Retina (tissue), 1 donor: Measurements from ENCODE around the gene GNA15.

ENCODE experiments used
- DNase-seq: peaks from one replicate; pipeline ENCODE4 v3.0.0-alpha.2; 2016

Gene GNA15

GRCh38 chr19:3121821-3122511 lies 13.9 kb upstream of the GNA15 start:
- DNase-seq: no peak

DNA sequence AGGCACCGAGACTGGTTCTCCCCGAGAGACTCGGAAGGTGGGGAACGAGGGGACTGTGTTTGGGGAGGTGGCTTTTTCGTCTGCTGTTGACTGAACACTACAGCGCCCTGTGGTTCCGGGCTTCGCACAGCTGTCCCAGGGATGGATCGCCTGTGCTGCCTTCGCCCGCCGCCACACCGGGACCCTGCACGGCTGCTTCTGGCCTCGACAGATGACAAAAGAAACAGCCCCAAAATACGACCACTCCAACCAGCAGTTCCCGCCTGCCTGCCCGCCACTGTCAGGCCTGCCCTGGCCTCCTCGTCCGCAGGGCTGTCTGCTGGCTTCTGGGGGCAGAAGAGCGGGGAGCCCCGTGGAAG lies 13.3 kb upstream of the GNA15 start:
- no peak for DNase-seq

DNA sequence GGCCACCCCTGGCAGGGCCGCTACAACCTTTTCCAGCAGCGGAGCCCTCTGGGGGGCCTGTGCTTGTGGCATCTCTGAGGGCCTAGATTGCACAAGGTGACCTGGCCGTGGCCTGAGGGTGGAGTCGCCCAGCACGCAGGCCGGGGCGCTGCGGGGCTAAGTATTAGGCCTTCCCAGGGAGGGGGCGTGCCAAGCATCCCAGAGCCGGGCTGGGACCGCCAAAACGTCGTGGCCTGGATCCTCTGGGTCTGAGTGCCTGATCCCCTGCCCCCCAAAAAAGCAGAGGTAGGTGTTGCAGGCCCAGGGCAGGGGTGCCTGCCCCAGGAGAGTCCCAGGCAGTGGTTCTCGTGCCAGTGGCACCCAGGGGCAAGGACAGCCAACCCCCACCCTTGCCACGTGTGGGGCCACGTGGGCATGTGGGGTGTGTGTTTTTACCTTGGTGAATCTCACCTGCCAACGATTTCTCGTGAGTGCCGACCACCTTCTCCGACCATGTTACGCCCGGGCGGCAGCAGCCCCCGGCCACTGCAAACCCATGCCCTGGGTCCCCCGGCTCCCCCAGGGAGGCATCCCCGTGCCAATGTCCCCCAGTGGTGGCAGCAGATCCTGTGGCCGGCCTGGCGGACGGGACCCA lies 12.6 kb upstream of the GNA15 start:
- no peak for DNase-seq

DNA sequence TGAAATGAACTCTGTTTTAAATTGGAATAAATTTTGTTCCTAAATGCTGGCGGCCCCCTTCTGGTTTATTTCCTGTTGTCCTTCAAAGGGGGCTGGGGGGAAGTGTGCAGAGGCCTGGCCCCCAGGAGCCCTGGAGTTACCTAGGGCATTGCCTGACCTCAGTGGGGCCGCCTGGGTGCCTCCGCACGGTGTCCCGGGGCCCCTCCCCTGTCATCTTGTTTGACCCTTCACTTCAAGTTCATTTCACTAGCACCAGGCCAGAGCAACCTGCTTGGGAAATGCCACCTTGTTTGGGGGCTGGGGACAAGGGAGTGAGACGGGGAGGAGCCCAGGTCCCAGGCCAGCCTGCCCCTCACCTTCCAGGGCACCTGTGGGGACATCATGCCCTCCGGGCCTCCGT lies 11.9 kb upstream of the GNA15 start:
- no peak for DNase-seq

DNA sequence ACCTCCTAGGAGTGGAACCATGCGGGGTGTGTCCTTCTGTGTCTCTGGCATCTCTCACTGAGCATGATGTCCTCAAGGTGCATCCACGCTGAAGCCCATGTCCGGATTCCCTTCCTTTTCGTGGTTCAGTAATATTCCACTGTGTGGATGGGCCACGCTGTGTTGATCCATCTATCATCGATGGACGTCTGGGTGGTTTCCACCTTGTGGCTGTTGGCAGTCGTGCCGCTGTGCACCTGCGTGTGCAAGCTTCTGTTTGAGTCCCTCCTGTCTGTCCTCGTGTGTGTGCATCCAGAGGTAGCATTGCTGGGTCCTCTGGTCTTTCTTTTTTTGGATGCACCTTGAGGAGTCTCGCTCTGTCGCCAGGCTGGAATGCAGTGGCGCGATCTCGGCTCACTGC lies 11.2 kb upstream of the GNA15 start:
- DNase-seq: no peak

DNA sequence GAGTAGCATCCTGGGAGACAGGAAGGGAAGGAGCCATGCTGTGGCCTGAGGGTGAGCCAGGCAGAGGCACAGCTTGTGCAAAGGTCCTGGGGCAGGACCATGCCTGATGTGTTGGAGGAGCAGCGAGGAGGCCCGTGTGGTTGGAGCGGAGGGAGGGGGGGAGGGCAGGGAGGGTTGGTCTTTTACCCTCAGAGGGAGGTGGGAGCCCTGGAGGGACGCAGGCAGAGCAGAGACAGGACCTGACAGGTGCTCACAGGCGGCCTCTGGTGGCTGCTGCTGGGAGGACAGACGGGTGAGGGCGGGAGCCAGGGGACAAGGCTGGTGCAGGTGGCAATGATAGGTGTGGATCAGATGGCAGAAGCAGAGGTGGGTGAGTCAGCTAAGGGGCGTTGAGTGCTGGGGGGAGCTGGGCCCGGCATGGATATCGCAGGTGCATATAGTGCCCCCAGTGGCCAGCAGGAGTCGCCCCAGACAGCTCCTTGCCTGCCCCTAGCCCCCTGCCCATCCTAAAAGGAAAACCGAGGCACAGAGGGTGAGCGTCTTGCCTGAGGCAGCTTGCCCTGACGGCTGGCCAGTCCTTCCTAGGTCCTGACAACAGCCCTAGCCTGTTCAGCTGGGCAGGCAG lies 9.8 kb upstream of the GNA15 start:
- DNase-seq: peak; percentile 44

DNA sequence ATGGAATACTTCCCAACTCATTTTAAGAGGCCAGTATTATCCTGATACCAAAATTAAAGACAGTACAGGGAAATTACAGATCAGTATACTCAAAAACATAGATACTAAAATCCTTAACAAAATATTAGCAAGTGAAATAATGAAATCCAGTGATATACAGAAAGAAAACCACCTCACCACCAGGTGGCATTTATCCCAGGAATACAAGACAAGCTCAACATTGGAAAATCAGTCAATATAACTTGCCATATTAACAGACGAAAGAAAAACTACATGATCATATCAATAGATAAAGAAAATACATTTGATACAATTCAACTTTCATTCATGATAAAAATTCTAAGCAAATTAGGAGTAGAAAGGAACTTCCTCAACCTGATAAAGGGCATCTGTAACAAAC lies 6.7 kb upstream of the GNA15 start:
- no peak for DNase-seq

DNA sequence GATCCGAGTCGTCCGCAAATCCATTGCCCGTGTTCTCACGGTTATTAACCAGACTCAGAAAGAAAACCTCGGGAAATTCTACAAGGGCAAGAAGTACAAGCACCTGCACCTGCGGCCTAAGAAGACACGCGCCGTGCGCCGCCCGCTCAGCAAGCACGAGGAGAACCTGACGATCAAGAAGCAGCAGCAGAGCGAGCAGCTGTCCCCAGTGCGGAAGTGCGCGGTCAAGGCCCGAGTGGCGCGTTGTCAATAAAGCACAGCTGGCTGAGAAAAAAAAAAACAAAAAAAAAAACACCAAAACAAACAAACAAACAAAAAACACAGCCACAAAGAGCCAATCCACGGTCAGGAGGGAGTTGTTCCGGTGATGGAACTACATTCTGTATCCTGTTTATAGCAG lies 4.7 kb upstream of the GNA15 start:
- DNase-seq: no peak

GRCh38 chr19:3132971-3133792 lies 2.7 kb upstream of the GNA15 start:
- DNase-seq: peak; percentile 56

DNA sequence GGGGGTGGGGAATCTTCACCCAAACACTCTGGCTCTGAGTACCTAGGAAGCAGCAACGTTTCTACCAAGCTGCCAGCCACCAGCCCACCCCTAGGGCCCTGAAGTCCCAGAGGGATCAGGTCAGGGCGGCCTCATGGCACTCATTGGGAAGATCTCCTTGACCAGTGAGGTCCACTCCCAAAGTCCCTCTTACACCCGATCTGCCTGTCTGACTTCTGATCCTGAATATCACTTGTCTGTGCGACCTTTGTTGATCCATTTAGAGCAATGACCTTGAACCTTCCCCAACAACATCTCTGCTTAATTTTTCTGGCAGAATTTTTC lies 2.1 kb upstream of the GNA15 start:
- no peak for DNase-seq

DNA sequence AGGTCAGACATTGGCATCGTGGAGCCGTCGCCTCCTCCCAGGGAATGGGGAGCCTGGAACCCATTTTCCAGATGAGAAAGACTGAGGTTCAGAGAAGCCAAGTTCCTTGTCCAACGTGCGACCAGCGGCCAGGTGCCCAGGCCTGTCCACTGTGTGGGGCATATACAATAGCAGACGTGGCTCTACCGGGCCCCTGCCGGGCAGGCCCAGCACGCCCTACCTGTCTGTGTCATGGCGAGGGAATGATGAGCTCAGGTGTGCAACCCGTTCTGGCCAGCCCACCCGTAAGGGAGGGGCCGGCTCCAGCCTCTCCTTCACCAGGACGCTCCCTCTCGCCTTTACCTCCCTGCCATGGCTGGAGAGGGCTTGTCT lies 837 bp downstream of the GNA15 start:
- DNase-seq: no peak

GRCh38 chr19:3137119-3137518 lies 1.3 kb downstream of the GNA15 start:
- DNase-seq: no peak

GRCh38 chr19:3138268-3138667 lies 2.4 kb downstream of the GNA15 start:
- no peak for DNase-seq

DNA sequence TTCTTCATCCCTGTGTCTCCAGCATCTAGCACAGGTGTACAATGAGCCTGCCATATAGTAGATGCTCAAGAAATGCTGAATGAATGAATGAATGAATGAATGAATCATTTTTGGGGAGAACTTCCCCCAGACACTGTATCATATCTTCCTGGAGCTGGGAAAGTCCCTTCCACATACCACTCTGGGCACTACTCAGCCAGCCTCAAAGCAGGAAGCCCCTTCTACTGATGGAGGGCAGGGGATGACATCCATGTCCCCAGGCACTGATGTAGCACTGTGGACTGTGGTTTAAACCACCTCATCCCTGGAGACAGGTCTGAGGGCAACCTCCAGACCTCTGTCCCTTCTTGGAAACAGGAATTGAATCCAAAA lies 4.8 kb downstream of the GNA15 start:
- no peak for DNase-seq

DNA sequence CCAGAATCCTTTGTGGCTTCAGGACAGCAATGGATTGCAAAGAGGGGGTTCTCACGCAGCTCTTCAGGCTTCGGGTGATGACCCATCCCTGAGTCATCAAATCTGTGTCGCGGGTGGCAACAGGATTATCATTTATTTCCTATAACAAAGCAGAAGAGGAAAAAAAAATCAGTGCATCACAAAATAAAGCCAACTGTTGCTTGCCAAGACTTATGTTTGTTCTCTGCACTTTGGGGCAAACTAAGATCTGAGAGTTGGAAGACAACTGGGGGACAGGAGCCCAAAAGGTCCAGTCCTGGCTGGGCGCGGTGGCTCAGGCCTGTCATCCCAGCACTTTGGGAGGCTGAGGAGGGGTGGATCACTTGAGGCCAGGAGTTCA lies 6.4 kb downstream of the GNA15 start:
- DNase-seq: no peak

DNA sequence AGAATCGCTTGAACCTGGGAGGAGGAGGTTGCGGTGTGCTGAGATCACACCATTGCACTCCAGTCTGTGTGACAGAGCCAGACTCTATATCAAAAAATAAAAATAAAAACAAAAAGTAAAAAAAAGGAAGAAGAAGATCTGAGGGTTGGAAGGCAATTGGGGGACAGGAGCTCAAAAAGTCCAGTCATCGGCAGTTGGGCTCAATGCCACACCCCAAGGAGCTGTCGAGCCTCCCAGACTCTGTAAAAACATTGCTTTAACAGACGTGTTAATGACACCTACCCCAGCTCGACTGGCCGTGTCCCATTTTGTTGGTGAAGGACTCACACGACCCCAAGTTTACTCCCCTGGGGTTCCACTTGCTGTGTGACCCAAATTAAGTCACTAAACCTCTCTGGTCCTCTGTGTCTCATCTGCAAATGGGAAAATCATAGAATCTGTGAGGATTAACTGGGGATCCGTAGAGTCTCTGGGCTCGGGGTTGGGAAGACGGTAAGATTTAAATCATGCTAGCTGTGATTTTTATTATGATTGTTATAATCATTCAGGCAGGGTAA lies 7.0 kb downstream of the GNA15 start:
- no peak for DNase-seq

DNA sequence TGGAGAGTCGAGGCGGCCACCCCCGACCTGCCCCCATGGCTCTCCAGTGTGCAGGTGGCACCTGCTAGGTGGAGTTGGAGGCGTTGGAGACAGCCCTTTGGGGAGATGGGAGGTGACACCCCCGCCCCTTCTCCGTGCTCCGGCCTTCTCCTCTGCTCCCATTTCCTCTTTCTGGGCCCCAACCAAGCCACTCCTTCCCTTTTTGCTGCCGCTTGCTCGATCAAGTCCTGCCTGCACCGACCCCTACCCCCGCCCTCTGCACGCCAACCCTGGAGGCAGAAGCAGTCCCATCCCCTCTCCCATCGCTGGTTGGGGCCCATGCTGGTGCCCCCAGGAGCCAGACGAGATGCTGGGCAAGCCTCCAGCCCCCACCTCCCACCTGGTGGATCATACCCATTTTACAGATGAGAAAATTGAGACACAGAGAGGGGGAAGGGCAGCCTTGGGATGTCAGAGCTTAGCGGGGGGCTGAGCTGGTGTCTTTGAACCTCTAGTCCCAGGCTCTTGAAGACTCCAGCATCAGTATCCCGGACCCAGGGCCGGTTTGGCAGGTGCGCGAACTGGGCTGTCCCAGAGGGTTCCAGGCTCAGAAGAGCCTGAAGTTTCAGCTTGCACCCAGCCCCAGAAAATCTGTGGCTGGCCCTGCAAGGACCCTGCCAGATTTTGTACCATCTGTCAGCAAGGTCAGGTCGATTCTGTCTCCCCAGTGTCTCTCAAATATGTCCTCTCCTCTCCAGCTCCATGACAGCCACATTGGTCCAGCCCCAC lies 10.3 kb downstream of the GNA15 start:
- no peak for DNase-seq

DNA sequence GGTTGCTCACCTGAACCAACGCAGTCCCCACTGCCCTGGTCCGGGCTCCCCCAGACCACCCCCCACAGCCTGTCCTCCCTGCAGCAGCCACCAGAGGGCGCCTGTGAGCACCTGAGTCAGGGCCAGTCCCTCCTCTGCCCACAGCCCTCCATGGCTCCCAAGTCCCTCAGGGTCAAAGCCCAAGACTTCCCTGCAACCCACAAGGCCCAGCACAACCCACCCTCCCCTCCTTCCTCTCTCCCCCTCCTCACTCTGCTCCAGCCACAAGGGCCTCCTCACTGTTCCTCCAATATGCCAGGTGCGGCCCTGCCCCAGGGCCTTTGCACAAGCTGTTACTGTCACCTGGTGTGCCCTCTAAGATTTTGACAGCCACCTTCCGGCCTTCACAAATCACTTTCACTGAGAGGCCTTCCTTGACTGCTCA lies 10.9 kb downstream of the GNA15 start:
- DNase-seq: no peak

DNA sequence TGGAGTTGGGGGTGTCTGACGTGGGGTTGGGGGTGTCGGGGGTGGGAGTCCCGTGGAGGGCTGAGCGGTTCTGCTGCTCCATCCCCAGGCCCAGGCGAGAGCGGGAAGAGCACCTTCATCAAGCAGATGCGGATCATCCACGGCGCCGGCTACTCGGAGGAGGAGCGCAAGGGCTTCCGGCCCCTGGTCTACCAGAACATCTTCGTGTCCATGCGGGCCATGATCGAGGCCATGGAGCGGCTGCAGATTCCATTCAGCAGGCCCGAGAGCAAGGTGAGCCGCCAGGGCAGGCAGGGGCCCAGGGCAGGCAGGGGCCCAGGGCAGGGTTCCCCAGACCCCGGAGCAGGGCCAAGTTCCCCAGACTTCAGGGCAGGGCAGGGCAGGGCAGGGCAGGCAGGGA lies 12.7 kb downstream of the GNA15 start:
- DNase-seq: no peak

DNA sequence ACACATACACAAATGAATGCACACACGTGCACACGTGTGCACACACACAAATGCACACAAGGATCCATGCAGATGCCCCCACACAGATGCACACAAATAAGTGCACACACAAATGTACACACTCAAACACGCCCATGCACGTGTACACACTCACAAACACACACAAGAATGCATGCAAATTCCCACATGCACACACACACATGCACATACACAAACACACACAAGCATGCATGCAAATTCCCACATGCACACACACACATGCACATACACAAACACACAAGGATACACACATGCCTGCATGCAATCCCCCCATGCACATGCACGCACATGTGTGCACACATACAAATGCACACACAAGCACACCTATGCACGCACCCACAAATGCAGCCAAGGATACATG lies 13.3 kb downstream of the GNA15 start:
- no peak for DNase-seq

DNA sequence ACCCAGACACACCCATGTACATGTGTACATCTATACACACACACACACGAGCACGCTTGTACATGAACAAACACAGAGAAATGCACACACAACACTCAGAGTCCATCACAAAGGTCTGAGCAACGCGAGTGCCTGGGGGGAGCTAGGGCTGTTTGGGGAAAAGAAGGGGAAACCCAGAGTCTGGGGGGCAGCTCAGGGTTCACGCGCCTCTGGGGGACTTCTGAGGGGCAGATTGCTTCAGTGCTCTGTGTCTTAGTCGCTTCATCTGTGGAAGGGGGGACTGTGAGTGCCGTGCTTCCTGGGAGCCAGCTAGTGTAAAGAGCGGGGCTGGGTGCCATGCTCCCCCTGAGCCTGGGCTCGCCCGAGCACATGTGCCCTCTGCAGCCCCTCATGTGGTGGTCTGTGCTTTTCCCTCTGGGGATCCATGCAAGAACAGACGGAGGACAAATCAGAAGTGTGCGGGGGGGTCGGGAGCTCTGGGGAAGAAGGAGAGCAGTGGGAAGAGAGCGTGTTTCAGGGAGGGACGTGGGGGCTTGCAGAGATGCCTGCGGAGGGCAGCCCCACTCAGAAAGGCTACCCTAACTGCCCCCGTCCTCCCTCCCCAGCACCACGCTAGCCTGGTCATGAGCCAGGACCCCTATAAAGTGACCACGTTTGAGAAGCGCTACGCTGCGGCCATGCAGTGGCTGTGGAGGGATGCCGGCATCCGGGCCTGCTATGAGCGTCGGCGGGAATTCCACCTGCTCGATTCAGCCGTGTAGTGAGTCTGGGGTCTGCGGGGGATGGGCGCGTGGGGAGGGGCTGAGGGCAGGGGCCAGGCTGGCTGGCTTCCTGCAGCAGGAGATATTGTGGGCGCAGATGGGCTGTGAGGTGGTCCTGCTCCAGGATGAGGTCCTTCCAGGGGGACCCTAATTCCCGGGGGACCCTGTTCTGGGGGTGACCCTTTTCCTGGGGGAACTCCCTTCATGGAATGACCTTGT lies 14.0 kb downstream of the GNA15 start:
- peak; percentile 35 for DNase-seq
